GM12878 (cell line): ENCODE measurements around the gene HMGN1. TPM values are rescaled to one million over a fixed set of nuclear protein-coding genes. Genes with fewer than 3 reads are reported as not detected.
A peak's percentile ranks its signal among the peaks of the same experiment; 100 is the strongest.

Experiments
- EED ChIP-seq: sonication (generic); IDR thresholded peaks from 2 replicates; pipeline ENCODE4 v1.6.1; 2016; ENCODE audit warnings: antibody characterized with exemption, low read depth
- polyA plus RNA-seq, 11 experiments: library from polyadenylated mRNA; depleted of rRNA in 4 of 11; unstranded in 6 of 11; stranded (reverse) in 5 of 11; fragments of >200 nt; fragmentation: Nextera tagmentation in 4 of 11; fragmentation: Illumina TruSeq in 1 of 11; extraction: Ambion mirVana in 4 of 11; extraction: Trizol in 1 of 11; gene quantifications; 1 replicate in 1 of 11; 2 replicates in 10 of 11; pipeline versions ENCODE4 v1.2.1 to v1.2.3, GENCODE V29; 2011 to 2016; ENCODE audit warnings: inconsistent platforms in 2 of 11, missing spikeins in 2 of 11, low read depth in 1 of 11
- total RNA-seq, 4 experiments: library from RNA; depleted of rRNA in 3 of 4; stranded (reverse); fragments of >200 nt in 3 of 4; fragmentation: Illumina TruSeq in 1 of 4; extraction: Trizol in 1 of 4; gene quantifications; 2 replicates each; pipeline versions ENCODE4 v1.2.1 to v1.2.3, GENCODE V29; 2013 to 2021
- TF ChIP-seq, protein P1 (sequence below): fragments of 450-650 bp; formaldehyde crosslinking; IDR thresholded peaks from 2 replicates; pipeline ENCODE4 v1.4.0; 2020; ENCODE audit warnings: mild to moderate bottlenecking, moderate library complexity
- TF ChIP-seq, protein P2 (sequence below): IDR thresholded peaks from 2 replicates; pipeline ENCODE4 v1.6.1; 2011; ENCODE audit warnings: borderline replicate concordance, low read depth, mild to moderate bottlenecking, moderate library complexity, low read length; ENCODE audit not compliant: insufficient read depth, poor library complexity, severe bottlenecking
- TF ChIP-seq, protein P3 (sequence below): fragments of 450-650 bp; formaldehyde crosslinking; IDR thresholded peaks from 2 replicates; pipeline ENCODE4 v1.5.0; 2022; ENCODE audit warnings: mild to moderate bottlenecking, missing genetic modification characterization
- TF ChIP-seq, protein P4 (sequence below): IDR thresholded peaks from 2 replicates; pipeline ENCODE4 v1.6.1; 2012; ENCODE audit warnings: mild to moderate bottlenecking, low read depth, low read length
- TF ChIP-seq, protein P5 (sequence below): fragments of 450-650 bp; IDR thresholded peaks from 2 replicates; pipeline ENCODE4 v1.6.1; 2017; ENCODE audit warnings: mild to moderate bottlenecking
- TF ChIP-seq, protein P6 (sequence below): fragments of 450-650 bp; IDR thresholded peaks from 2 replicates; pipeline ENCODE4 v1.6.1; 2016; ENCODE audit warnings: mild to moderate bottlenecking, moderate library complexity, borderline replicate concordance

The HMGN1 gene
- total and polyA plus RNA-seq, 10 of the 15 experiments (the other 5 are each of a cell fraction or from before 2014, with no cell fraction given): 120 to 798 (median 396) TPM

DNA sequence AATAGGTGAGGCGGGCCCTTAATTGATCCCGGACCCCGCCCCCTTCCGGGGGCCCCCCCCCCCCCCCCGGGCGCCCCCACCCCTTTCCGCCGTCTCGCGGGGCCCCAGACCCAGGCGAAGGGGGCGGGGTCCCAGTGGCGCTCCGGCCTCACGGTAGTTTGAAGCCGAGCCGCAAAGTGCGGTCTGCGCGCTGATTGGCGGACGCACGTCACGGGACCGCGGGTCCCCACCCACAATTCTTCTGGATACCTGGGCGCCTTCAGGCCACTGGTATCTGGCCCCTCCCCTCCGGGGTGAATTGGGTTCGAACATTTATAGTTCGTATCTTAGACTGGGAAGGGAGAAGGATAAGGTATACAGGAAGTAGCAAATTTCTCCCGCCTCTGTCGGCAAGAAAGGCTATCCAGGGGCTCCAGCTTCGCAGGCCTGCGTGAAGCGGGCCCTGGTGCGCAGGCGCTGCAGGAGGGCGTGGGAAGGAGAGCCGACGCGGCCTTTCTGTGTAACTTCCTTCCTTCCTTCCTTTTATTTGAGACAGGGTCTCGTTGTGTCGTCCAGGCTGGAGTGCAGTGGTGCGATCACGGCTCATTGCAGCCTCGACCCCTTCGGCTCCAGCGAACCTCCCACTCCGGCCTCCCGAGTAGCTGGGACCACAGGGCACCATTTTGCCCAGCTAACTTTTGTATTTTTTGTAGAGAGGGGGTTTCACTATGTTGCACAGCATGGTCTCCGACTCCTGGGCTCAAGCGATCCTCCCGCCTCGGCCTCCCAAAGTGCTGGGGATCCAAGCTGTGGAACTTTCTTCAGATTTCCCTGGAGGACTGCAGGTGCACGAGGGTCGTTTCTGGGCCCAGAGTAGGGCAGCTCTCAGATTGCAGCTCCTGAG, 564 bp upstream of the HMGN1 start (continued):
- TF ChIP-seq, protein P1, sequence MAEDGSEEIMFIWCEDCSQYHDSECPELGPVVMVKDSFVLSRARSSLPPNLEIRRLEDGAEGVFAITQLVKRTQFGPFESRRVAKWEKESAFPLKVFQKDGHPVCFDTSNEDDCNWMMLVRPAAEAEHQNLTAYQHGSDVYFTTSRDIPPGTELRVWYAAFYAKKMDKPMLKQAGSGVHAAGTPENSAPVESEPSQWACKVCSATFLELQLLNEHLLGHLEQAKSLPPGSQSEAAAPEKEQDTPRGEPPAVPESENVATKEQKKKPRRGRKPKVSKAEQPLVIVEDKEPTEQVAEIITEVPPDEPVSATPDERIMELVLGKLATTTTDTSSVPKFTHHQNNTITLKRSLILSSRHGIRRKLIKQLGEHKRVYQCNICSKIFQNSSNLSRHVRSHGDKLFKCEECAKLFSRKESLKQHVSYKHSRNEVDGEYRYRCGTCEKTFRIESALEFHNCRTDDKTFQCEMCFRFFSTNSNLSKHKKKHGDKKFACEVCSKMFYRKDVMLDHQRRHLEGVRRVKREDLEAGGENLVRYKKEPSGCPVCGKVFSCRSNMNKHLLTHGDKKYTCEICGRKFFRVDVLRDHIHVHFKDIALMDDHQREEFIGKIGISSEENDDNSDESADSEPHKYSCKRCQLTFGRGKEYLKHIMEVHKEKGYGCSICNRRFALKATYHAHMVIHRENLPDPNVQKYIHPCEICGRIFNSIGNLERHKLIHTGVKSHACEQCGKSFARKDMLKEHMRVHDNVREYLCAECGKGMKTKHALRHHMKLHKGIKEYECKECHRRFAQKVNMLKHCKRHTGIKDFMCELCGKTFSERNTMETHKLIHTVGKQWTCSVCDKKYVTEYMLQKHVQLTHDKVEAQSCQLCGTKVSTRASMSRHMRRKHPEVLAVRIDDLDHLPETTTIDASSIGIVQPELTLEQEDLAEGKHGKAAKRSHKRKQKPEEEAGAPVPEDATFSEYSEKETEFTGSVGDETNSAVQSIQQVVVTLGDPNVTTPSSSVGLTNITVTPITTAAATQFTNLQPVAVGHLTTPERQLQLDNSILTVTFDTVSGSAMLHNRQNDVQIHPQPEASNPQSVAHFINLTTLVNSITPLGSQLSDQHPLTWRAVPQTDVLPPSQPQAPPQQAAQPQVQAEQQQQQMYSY (CRISPR knock-in tag): no peak
- TF ChIP-seq, protein P2, sequence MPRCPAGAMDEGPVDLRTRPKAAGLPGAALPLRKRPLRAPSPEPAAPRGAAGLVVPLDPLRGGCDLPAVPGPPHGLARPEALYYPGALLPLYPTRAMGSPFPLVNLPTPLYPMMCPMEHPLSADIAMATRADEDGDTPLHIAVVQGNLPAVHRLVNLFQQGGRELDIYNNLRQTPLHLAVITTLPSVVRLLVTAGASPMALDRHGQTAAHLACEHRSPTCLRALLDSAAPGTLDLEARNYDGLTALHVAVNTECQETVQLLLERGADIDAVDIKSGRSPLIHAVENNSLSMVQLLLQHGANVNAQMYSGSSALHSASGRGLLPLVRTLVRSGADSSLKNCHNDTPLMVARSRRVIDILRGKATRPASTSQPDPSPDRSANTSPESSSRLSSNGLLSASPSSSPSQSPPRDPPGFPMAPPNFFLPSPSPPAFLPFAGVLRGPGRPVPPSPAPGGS: no peak
- TF ChIP-seq, protein P3, sequence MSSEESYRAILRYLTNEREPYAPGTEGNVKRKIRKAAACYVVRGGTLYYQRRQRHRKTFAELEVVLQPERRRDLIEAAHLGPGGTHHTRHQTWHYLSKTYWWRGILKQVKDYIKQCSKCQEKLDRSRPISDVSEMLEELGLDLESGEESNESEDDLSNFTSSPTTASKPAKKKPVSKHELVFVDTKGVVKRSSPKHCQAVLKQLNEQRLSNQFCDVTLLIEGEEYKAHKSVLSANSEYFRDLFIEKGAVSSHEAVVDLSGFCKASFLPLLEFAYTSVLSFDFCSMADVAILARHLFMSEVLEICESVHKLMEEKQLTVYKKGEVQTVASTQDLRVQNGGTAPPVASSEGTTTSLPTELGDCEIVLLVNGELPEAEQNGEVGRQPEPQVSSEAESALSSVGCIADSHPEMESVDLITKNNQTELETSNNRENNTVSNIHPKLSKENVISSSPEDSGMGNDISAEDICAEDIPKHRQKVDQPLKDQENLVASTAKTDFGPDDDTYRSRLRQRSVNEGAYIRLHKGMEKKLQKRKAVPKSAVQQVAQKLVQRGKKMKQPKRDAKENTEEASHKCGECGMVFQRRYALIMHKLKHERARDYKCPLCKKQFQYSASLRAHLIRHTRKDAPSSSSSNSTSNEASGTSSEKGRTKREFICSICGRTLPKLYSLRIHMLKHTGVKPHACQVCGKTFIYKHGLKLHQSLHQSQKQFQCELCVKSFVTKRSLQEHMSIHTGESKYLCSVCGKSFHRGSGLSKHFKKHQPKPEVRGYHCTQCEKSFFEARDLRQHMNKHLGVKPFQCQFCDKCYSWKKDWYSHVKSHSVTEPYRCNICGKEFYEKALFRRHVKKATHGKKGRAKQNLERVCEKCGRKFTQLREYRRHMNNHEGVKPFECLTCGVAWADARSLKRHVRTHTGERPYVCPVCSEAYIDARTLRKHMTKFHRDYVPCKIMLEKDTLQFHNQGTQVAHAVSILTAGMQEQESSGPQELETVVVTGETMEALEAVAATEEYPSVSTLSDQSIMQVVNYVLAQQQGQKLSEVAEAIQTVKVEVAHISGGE (CRISPR knock-in tag): no peak
- TF ChIP-seq, protein P4, sequence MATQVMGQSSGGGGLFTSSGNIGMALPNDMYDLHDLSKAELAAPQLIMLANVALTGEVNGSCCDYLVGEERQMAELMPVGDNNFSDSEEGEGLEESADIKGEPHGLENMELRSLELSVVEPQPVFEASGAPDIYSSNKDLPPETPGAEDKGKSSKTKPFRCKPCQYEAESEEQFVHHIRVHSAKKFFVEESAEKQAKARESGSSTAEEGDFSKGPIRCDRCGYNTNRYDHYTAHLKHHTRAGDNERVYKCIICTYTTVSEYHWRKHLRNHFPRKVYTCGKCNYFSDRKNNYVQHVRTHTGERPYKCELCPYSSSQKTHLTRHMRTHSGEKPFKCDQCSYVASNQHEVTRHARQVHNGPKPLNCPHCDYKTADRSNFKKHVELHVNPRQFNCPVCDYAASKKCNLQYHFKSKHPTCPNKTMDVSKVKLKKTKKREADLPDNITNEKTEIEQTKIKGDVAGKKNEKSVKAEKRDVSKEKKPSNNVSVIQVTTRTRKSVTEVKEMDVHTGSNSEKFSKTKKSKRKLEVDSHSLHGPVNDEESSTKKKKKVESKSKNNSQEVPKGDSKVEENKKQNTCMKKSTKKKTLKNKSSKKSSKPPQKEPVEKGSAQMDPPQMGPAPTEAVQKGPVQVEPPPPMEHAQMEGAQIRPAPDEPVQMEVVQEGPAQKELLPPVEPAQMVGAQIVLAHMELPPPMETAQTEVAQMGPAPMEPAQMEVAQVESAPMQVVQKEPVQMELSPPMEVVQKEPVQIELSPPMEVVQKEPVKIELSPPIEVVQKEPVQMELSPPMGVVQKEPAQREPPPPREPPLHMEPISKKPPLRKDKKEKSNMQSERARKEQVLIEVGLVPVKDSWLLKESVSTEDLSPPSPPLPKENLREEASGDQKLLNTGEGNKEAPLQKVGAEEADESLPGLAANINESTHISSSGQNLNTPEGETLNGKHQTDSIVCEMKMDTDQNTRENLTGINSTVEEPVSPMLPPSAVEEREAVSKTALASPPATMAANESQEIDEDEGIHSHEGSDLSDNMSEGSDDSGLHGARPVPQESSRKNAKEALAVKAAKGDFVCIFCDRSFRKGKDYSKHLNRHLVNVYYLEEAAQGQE: no peak
- no peak for TF ChIP-seq EED
- TF ChIP-seq, protein P5, sequence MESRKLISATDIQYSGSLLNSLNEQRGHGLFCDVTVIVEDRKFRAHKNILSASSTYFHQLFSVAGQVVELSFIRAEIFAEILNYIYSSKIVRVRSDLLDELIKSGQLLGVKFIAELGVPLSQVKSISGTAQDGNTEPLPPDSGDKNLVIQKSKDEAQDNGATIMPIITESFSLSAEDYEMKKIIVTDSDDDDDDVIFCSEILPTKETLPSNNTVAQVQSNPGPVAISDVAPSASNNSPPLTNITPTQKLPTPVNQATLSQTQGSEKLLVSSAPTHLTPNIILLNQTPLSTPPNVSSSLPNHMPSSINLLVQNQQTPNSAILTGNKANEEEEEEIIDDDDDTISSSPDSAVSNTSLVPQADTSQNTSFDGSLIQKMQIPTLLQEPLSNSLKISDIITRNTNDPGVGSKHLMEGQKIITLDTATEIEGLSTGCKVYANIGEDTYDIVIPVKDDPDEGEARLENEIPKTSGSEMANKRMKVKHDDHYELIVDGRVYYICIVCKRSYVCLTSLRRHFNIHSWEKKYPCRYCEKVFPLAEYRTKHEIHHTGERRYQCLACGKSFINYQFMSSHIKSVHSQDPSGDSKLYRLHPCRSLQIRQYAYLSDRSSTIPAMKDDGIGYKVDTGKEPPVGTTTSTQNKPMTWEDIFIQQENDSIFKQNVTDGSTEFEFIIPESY: 0 out of 2 replicates have a peak, but pooled peaks have one; percentile 18
- TF ChIP-seq, protein P6, sequence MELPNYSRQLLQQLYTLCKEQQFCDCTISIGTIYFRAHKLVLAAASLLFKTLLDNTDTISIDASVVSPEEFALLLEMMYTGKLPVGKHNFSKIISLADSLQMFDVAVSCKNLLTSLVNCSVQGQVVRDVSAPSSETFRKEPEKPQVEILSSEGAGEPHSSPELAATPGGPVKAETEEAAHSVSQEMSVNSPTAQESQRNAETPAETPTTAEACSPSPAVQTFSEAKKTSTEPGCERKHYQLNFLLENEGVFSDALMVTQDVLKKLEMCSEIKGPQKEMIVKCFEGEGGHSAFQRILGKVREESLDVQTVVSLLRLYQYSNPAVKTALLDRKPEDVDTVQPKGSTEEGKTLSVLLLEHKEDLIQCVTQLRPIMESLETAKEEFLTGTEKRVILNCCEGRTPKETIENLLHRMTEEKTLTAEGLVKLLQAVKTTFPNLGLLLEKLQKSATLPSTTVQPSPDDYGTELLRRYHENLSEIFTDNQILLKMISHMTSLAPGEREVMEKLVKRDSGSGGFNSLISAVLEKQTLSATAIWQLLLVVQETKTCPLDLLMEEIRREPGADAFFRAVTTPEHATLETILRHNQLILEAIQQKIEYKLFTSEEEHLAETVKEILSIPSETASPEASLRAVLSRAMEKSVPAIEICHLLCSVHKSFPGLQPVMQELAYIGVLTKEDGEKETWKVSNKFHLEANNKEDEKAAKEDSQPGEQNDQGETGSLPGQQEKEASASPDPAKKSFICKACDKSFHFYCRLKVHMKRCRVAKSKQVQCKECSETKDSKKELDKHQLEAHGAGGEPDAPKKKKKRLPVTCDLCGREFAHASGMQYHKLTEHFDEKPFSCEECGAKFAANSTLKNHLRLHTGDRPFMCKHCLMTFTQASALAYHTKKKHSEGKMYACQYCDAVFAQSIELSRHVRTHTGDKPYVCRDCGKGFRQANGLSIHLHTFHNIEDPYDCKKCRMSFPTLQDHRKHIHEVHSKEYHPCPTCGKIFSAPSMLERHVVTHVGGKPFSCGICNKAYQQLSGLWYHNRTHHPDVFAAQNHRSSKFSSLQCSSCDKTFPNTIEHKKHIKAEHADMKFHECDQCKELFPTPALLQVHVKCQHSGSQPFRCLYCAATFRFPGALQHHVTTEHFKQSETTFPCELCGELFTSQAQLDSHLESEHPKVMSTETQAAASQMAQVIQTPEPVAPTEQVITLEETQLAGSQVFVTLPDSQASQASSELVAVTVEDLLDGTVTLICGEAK: peak; percentile 64; the same call in 1 of the 2 replicates
